Central memory CD8-positive, alpha-beta T cell (primary cell): ENCODE results near the gene ADAM11.
A peak's percentile ranks its signal among the peaks of the same experiment; 100 is the strongest.

Experiments
- ATAC-seq: fragments of 150-1000 bp; cut with Tn5 transposase; replicated peaks from 2 replicates; pipeline ENCODE4 v1.10.0; 2022; ENCODE audit warnings: mild to moderate bottlenecking, moderate FRiP score, moderate number of reproducible peaks; ENCODE audit not compliant: poor library complexity, severe bottlenecking; ENCODE audit errors: extremely low read depth
- DNase-seq, 2 donors: peaks; one replicate each; pipeline ENCODE4 v3.0.0; 2021; ENCODE audit warnings: low spot score in 2 of 2
- H3K27ac Mint-ChIP-seq: one replicate; pipeline ENCODE4 v1.8.0; 2022; ENCODE audit warnings: low read depth, mild to moderate bottlenecking, moderate library complexity, mixed read lengths
- H3K27me3 Mint-ChIP-seq: one replicate; pipeline ENCODE4 v1.8.0; 2022; ENCODE audit warnings: mixed read lengths
- H3K36me3 Mint-ChIP-seq: one replicate; pipeline ENCODE4 v1.8.0; 2022; ENCODE audit warnings: mild to moderate bottlenecking, moderate library complexity, mixed read lengths; ENCODE audit not compliant: insufficient read depth
- H3K4me1 Mint-ChIP-seq: one replicate; pipeline ENCODE4 v1.8.0; 2022; ENCODE audit warnings: mixed read lengths
- H3K4me3 Mint-ChIP-seq: one replicate; pipeline ENCODE4 v1.8.0; 2022; ENCODE audit warnings: mild to moderate bottlenecking, moderate library complexity, mixed read lengths
- H3K9me3 Mint-ChIP-seq: one replicate; pipeline ENCODE4 v1.8.0; 2022; ENCODE audit warnings: mixed read lengths

Gene ADAM11

DNA sequence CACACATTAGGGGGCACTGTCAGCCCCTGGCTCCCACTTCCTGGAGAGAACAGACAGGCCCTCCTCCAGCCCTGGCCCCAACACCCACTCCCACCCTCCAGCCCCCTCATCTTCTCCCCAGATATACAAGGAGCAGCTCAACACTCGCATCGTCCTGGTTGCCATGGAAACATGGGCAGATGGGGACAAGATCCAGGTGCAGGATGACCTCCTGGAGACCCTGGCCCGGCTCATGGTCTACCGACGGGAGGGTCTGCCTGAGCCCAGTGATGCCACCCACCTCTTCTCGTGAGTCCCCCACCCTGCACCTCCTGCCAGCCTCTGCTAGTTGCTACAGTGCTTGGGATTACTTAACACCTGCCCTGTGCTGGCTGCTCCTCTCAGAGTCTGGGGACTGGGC, 14.4 kb downstream of the ADAM11 start:
- H3K9me3 Mint-ChIP-seq: no peaks in the 10 kb centered on the region
- peak overlapping the region; percentile 9 for H3K4me3 Mint-ChIP-seq
- ATAC-seq: no peak
- peaks cover 12% of the 10 kb centered on the region for H3K4me1 Mint-ChIP-seq
- H3K27ac Mint-ChIP-seq: no peak overlapping the region
- peaks cover 5% of the 10 kb centered on the region for H3K36me3 Mint-ChIP-seq
- DNase-seq: no peak
- peaks cover 12% of the 10 kb centered on the region for H3K27me3 Mint-ChIP-seq

- no peak overlapping the region for H3K27ac Mint-ChIP-seq
- DNase-seq (peak; percentile 78 to 85), ATAC-seq (peak; percentile 61)
- no peaks in the 10 kb centered on the region for H3K27me3 Mint-ChIP-seq
- peaks cover 5% of the 10 kb centered on the region for H3K36me3 Mint-ChIP-seq
- peak overlapping the region; percentile 81 for H3K4me3 Mint-ChIP-seq
- H3K4me1 Mint-ChIP-seq: peaks cover 17% of the 10 kb centered on the region
- no peaks in the 10 kb centered on the region for H3K9me3 Mint-ChIP-seq
These were observed 15.7 kb downstream of the ADAM11 start for GRCh38 chr17:44774271-44775135.

DNA sequence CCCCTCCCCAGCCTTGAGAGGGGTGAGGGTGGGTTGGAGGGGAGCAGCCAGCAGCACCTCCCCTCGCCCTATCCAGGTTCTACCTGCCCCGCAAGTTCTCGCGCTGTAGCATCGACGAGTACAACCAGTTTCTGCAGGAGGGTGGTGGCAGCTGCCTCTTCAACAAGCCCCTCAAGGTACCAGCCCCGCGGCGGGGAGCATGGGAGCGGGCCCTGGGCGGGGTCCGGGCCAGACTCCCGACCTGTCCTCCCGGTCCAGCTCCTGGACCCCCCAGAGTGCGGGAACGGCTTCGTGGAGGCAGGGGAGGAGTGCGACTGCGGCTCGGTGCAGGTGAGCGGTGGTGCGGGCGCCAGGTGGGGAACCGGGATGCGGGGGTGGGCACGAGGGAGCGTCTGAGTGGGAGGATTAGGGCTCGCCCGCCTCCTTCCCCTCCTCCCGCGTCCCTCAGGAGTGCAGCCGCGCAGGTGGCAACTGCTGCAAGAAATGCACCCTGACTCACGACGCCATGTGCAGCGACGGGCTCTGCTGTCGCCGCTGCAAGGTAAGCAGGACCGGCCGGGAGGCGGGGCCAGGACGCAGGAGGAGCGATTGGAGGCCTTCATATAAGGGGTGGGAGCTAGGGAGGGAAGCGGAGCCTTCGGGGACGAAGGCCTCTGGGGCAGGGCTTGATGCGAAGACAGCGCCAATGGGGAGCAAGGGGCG, 16.5 kb downstream of the ADAM11 start:
- Mint-ChIP-seq H3K36me3 (peaks cover 5% of the 10 kb centered on the region), H3K4me1 (peaks cover 17% of the 10 kb centered on the region), H3K9me3 (no peaks in the 10 kb centered on the region), H3K4me3 (peak overlapping the region; percentile 81), H3K27ac (no peak overlapping the region), H3K27me3 (no peaks in the 10 kb centered on the region)
- ATAC-seq: peak; percentile 95
- DNase-seq: peak; percentile 92 to 93

- peaks cover 17% of the 10 kb centered on the region for H3K4me1 Mint-ChIP-seq
- H3K9me3 Mint-ChIP-seq: no peaks in the 10 kb centered on the region
- H3K27me3 Mint-ChIP-seq: no peaks in the 10 kb centered on the region
- peak overlapping the region; percentile 81 for H3K4me3 Mint-ChIP-seq
- H3K27ac Mint-ChIP-seq: no peak overlapping the region
- H3K36me3 Mint-ChIP-seq: peaks cover 5% of the 10 kb centered on the region
- DNase-seq (no peak), ATAC-seq (peak; percentile 1)
These were observed 17.2 kb downstream of the ADAM11 start for GRCh38 chr17:44775838-44776621.

GRCh38 chr17:44776628-44777393, 18.0 kb downstream of the ADAM11 start:
- no peak overlapping the region for H3K27ac Mint-ChIP-seq
- H3K4me1 Mint-ChIP-seq: peaks cover 17% of the 10 kb centered on the region
- DNase-seq: no peak
- H3K27me3 Mint-ChIP-seq: no peaks in the 10 kb centered on the region
- peak overlapping the region; percentile 81 for H3K4me3 Mint-ChIP-seq
- H3K9me3 Mint-ChIP-seq: no peaks in the 10 kb centered on the region
- peaks cover 5% of the 10 kb centered on the region for H3K36me3 Mint-ChIP-seq
- ATAC-seq: no peak

DNA sequence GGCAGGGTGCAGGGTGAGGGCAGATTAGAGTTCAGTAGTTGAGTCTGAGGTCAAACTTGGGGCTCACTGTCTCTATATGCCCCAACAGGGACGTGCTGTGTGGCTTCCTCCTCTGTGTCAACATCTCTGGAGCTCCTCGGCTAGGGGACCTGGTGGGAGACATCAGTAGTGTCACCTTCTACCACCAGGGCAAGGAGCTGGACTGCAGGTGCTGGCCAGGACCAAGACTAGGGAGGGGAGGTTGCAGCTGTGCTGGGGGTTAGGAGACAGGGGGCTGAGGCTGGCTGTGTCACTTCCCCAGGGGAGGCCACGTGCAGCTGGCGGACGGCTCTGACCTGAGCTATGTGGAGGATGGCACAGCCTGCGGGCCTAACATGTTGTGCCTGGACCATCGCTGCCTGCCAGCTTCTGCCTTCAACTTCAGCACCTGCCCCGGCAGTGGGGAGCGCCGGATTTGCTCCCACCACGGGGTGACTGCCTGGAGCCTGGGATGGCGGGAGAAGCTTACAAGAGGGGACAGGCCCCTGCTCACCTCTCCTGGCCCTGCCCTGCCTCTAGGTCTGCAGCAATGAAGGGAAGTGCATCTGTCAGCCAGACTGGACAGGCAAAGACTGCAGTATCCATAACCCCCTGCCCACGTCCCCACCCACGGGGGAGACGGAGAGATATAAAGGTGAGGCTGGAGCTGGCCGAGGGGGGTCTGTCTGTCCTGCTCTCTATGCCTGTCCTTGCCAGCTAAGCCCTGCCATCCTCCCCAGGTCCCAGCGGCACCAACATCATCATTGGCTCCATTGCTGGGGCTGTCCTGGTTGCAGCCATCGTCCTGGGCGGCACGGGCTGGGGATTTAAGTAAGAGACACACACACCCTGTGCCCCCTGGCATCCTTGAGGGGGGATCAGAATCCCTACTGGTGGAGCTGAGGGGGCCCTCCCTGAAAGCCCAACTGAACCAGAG, 18.9 kb downstream of the ADAM11 start:
- Mint-ChIP-seq H3K9me3 (no peaks in the 10 kb centered on the region), H3K27me3 (no peaks in the 10 kb centered on the region), H3K4me1 (peaks cover 17% of the 10 kb centered on the region), H3K27ac (no peak overlapping the region), H3K4me3 (no peak overlapping the region), H3K36me3 (peaks cover 5% of the 10 kb centered on the region)
- ATAC-seq (no peak), DNase-seq (no peak)

GRCh38 chr17:44778656-44779210, 19.9 kb downstream of the ADAM11 start:
- Mint-ChIP-seq H3K9me3 (no peaks in the 10 kb centered on the region), H3K36me3 (peaks cover 4% of the 10 kb centered on the region), H3K27me3 (no peaks in the 10 kb centered on the region), H3K4me1 (peaks cover 17% of the 10 kb centered on the region), H3K4me3 (peak overlapping the region; percentile 63), H3K27ac (no peak overlapping the region)
- ATAC-seq: no peak
- no peak for DNase-seq

DNA sequence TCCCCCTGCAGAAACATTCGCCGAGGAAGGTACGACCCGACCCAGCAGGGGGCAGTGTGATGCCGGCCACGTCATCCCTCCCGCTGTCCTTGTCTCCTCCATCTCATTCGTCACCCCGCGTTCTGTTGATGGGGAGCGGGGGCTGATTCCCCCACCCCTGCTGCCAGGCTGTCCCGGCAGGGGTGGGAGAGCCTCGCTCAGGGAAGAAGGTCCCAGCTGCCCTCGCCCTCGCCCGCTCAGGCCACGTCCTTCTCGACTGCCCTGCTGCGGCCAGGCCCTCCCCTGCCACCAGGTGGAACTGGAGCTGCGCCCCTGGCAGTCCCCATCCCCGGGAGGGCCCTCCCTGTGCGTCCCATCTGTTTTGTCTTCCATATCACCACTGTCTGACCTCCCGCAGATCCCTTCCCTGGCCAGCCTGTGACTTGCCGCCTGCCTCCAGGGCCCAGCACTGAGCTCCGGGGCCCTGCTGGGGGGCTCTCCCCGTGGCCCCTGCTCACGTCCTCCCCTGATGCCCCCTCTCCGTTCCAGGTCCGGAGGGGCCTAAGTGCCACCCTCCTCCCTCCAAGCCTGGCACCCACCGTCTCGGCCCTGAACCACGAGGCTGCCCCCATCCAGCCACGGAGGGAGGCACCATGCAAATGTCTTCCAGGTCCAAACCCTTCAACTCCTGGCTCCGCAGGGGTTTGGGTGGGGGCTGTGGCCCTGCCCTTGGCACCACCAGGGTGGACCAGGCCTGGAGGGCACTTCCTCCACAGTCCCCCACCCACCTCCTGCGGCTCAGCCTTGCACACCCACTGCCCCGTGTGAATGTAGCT, 20.6 kb downstream of the ADAM11 start:
- Mint-ChIP-seq H3K9me3 (no peaks in the 10 kb centered on the region), H3K27me3 (no peaks in the 10 kb centered on the region), H3K36me3 (peaks cover 2% of the 10 kb centered on the region), H3K4me3 (peak overlapping the region; percentile 63), H3K27ac (no peak overlapping the region), H3K4me1 (peaks cover 17% of the 10 kb centered on the region)
- peak; percentile 69 to 76 for DNase-seq
- ATAC-seq: no peak

- peak overlapping the region; percentile 63 for H3K4me3 Mint-ChIP-seq
- peaks cover 2% of the 10 kb centered on the region for H3K36me3 Mint-ChIP-seq
- DNase-seq: no peak
- H3K27ac Mint-ChIP-seq: no peak overlapping the region
- no peaks in the 10 kb centered on the region for H3K27me3 Mint-ChIP-seq
- H3K4me1 Mint-ChIP-seq: peaks cover 17% of the 10 kb centered on the region
- H3K9me3 Mint-ChIP-seq: no peaks in the 10 kb centered on the region
- ATAC-seq: no peak
These were observed 21.4 kb downstream of the ADAM11 start for GRCh38 chr17:44780161-44780560.

GRCh38 chr17:44780845-44781480, 22.2 kb downstream of the ADAM11 start:
- Mint-ChIP-seq H3K27me3 (no peaks in the 10 kb centered on the region), H3K27ac (no peak overlapping the region), H3K36me3 (no peaks in the 10 kb centered on the region), H3K4me1 (peaks cover 9% of the 10 kb centered on the region), H3K9me3 (no peaks in the 10 kb centered on the region), H3K4me3 (no peak overlapping the region)
- no peak for ATAC-seq
- DNase-seq: no peak
